IMR-90 (cell line): ENCODE results near the gene CCT7. TPM values are rescaled to one million over a fixed set of nuclear protein-coding genes. Genes with fewer than 3 reads are reported as not detected.

ENCODE experiments used
- ATAC-seq: fragments of 200-7000 bp; cut with Tn5 transposase; 2 replicates; pipeline ENCODE4 v1.9.1; 2020; ENCODE audit warnings: low read depth, mild to moderate bottlenecking, moderate library complexity
- BruUV-seq: library from RNA; stranded (reverse); fragments of 400-500 nt; replicated peaks from 2 replicates; lab custom pipeline; 2021; lab: Mats Ljungman, UMichigan
- CTCF ChIA-PET: fragments of 300-600 bp; formaldehyde crosslinking; extraction: SDS; loops from one replicate; lab custom pipeline; 2021; ENCODE audit warnings: antibody characterized with exemption; lab: Yijun Ruan, JAX
- POLR2A ChIA-PET: fragments of 300-600 bp; sonication (Branson Sonifier 250); formaldehyde crosslinking; loops from one replicate; lab custom pipeline; 2022; ENCODE audit warnings: antibody characterized with exemption; ENCODE audit not compliant: unreplicated experiment; lab: Charles Lee
- DNase-seq: peaks from one replicate; pipeline ENCODE4 v3.0.0; 2013
- H2AFZ ChIP-seq: replicated peaks from 2 replicates; pipeline ENCODE3; 2013; ENCODE audit warnings: low read length, mild to moderate bottlenecking; ENCODE audit not compliant: poor library complexity
- H2AK5ac ChIP-seq: 2 replicates; pipeline ENCODE4 v1.6.1; 2013; ENCODE audit warnings: low read depth, low read length, inconsistent platforms
- H2AK9ac ChIP-seq: replicated peaks from 2 replicates; pipeline ENCODE3; 2013; ENCODE audit warnings: mild to moderate bottlenecking, low read depth, low read length, moderate library complexity; ENCODE audit not compliant: poor library complexity
- H2BK120ac ChIP-seq: 2 replicates; pipeline ENCODE4 v1.6.1; 2013; ENCODE audit warnings: low read depth, low read length, inconsistent platforms
- H2BK15ac ChIP-seq: 3 replicates; pipeline ENCODE4 v1.6.1; 2013; ENCODE audit warnings: low read depth, low read length, inconsistent platforms
- H2BK20ac ChIP-seq: 2 replicates; pipeline ENCODE4 v1.6.1; 2013; ENCODE audit warnings: low read depth, mild to moderate bottlenecking, inconsistent platforms, low read length, moderate library complexity
- H2BK5ac ChIP-seq: 2 replicates; pipeline ENCODE4 v1.6.1; 2013; ENCODE audit warnings: mild to moderate bottlenecking, low read depth, low read length, inconsistent platforms; ENCODE audit not compliant: poor library complexity, severe bottlenecking
- H3K14ac ChIP-seq: replicated peaks from 2 replicates; pipeline ENCODE4 v1.6.1; 2013; ENCODE audit warnings: low read depth, low read length, inconsistent platforms
- H3K18ac ChIP-seq: 2 replicates; pipeline ENCODE4 v1.6.1; 2013; ENCODE audit warnings: low read depth, low read length, control low read depth
- H3K23ac ChIP-seq: 2 replicates; pipeline ENCODE4 v1.6.1; 2013; ENCODE audit warnings: low read depth, low read length, inconsistent platforms
- H3K27ac ChIP-seq: 2 replicates; pipeline ENCODE4 v1.5.1; 2013; ENCODE audit warnings: mild to moderate bottlenecking, control low read depth, low read length; ENCODE audit not compliant: insufficient read depth
- H3K27me3 ChIP-seq: 2 replicates; pipeline ENCODE4 v1.6.1; 2013; ENCODE audit warnings: low read length; ENCODE audit not compliant: control insufficient read depth, insufficient read depth
- H3K36me3 ChIP-seq: 2 replicates; pipeline ENCODE4 v1.6.1; 2013; ENCODE audit warnings: low read length, mixed read lengths; ENCODE audit not compliant: control insufficient read depth, insufficient read depth
- H3K4ac ChIP-seq: 2 replicates; pipeline ENCODE4 v1.6.1; 2013; ENCODE audit warnings: low read depth, low read length, inconsistent platforms
- H3K4me1 ChIP-seq: 2 replicates; pipeline ENCODE4 v1.6.1; 2013; ENCODE audit warnings: low read length, mixed read lengths; ENCODE audit not compliant: control insufficient read depth, insufficient read depth
- H3K4me2 ChIP-seq: 2 replicates; pipeline ENCODE4 v1.6.1; 2013; ENCODE audit warnings: low read depth, mild to moderate bottlenecking, control low read depth, low read length, moderate library complexity
- H3K4me3 ChIP-seq: 2 replicates; pipeline ENCODE4 v1.5.1; 2013; ENCODE audit warnings: low read depth, mild to moderate bottlenecking, control low read depth, low read length, moderate library complexity; ENCODE audit not compliant: insufficient read depth
- H3K56ac ChIP-seq: 2 replicates; pipeline ENCODE4 v1.6.1; 2013; ENCODE audit warnings: low read length, inconsistent platforms; ENCODE audit not compliant: insufficient read depth; ENCODE audit errors: extremely low read depth
- H3K79me1 ChIP-seq, 2 experiments: 2 replicates each; pipeline ENCODE4 v1.6.1; 2013; ENCODE audit warnings: low read length in 2 of 2, inconsistent platforms in 1 of 2, low read depth in 1 of 2
- H3K9ac ChIP-seq: 2 replicates; pipeline ENCODE4 v1.6.1; 2013; ENCODE audit warnings: low read depth, low read length, control low read depth
- H3K9me1 ChIP-seq: 2 replicates; pipeline ENCODE4 v1.6.1; 2013; ENCODE audit warnings: low read length, inconsistent platforms; ENCODE audit not compliant: insufficient read depth
- H3K9me3 ChIP-seq: 2 replicates; pipeline ENCODE4 v1.6.1; 2013; ENCODE audit warnings: low read length; ENCODE audit not compliant: control insufficient read depth, insufficient read depth
- H4K20me1 ChIP-seq: 2 replicates; pipeline ENCODE4 v1.6.1; 2013; ENCODE audit warnings: low read length, inconsistent platforms; ENCODE audit not compliant: insufficient read depth
- H4K5ac ChIP-seq: 2 replicates; pipeline ENCODE4 v1.6.1; 2013; ENCODE audit warnings: mild to moderate bottlenecking, low read depth, low read length, control low read depth
- H4K8ac ChIP-seq, 2 experiments: 2 replicates each; pipeline ENCODE4 v1.6.1; 2013; ENCODE audit warnings: low read depth in 2 of 2, low read length in 2 of 2, control low read depth in 1 of 2, inconsistent platforms in 1 of 2
- H4K91ac ChIP-seq: 2 replicates; pipeline ENCODE4 v1.6.1; 2013; ENCODE audit warnings: low read depth, low read length, inconsistent platforms; ENCODE audit not compliant: insufficient read depth
- BHLHE40 ChIP-seq: fragments of 150-350 bp; IDR thresholded peaks from 2 replicates; pipeline ENCODE4 v1.6.1; 2016; ENCODE audit warnings: mild to moderate bottlenecking, low read depth, low read length
- CEBPB ChIP-seq: IDR thresholded peaks from 2 replicates; pipeline ENCODE4 v1.6.1; 2012; ENCODE audit warnings: low read depth, low read length, improper control_type of control experiment
- CHD1 ChIP-seq: IDR thresholded peaks from 2 replicates; pipeline ENCODE4 v1.6.1; 2012; ENCODE audit warnings: low read depth, low read length, improper control_type of control experiment
- CTCF ChIP-seq: conservative IDR thresholded peaks from 2 replicates; pipeline ENCODE4 v1.5.1; 2012; ENCODE audit warnings: mild to moderate bottlenecking, low read depth, low read length, improper control_type of control experiment
- FOS ChIP-seq: fragments of 150-350 bp; IDR thresholded peaks from 2 replicates; pipeline ENCODE4 v1.6.1; 2016; ENCODE audit warnings: low read depth, low read length
- MAZ ChIP-seq: IDR thresholded peaks from 2 replicates; pipeline ENCODE4 v1.6.1; 2012; ENCODE audit warnings: low read depth, mild to moderate bottlenecking, low read length, improper control_type of control experiment, moderate library complexity, borderline replicate concordance
- MXI1 ChIP-seq: IDR thresholded peaks from 2 replicates; pipeline ENCODE4 v1.6.1; 2012; ENCODE audit warnings: low read depth, mild to moderate bottlenecking, low read length, moderate library complexity, borderline replicate concordance
- POLR2A ChIP-seq: IDR thresholded peaks from 2 replicates; pipeline ENCODE4 v1.6.1; 2012; ENCODE audit warnings: mild to moderate bottlenecking, low read depth, low read length
- RAD21 ChIP-seq: IDR thresholded peaks from 2 replicates; pipeline ENCODE4 v1.6.1; 2012; ENCODE audit warnings: low read length, improper control_type of control experiment
- RCOR1 ChIP-seq: IDR thresholded peaks from 2 replicates; pipeline ENCODE4 v1.6.1; 2012; ENCODE audit warnings: mild to moderate bottlenecking, low read length, improper control_type of control experiment; ENCODE audit not compliant: insufficient replicate concordance
- RFX5 ChIP-seq: IDR thresholded peaks from 2 replicates; pipeline ENCODE4 v1.8.0; 2012; ENCODE audit warnings: low read depth, mild to moderate bottlenecking, low read length, moderate library complexity
- SMC3 ChIP-seq: fragments of 150-350 bp; IDR thresholded peaks from 2 replicates; pipeline ENCODE4 v1.6.1; 2016; ENCODE audit warnings: low read depth, mild to moderate bottlenecking, antibody characterized with exemption, low read length, moderate library complexity
- WGBS, 2 experiments: methylation state at CpG; one replicate each; pipeline versions ENCODE4 v1.1.5 to v1.1.7; 2013; ENCODE audit warnings: missing lambda C conversion rate in 2 of 2; ENCODE audit not compliant: insufficient read length in 1 of 2; ENCODE audit errors: extremely low coverage in 2 of 2; 5-methylcytosine and 5-hydroxymethylcytosine counted together
- dilution Hi-C: fragments of 300-500 bp; cut with HindIII; formaldehyde crosslinking; loops from one replicate; pipeline ENCODE4 v1.14.3; 2018; ENCODE audit warnings: low sequenced_read_pairs; ENCODE audit not compliant: unreplicated experiment
- in situ Hi-C: fragments of 300-500 bp; cut with MboI; formaldehyde crosslinking; loops from 3 replicates; pipeline ENCODE4 v1.14.3; 2019; ENCODE audit warnings: low sequenced_read_pairs, inconsistent platforms, mixed read lengths
- intact Hi-C: fragments of 100-400 bp; cut with micrococcal nuclease; formaldehyde crosslinking; loops from 2 replicates; pipeline ENCODE4 v1.10.0; 2022
- polyA plus RNA-seq, 3 experiments: library from polyadenylated mRNA; depleted of rRNA; stranded (reverse); fragments of >200 nt; gene quantifications; 2 replicates each; pipeline ENCODE4 v1.2.3, GENCODE V29; 2012; ENCODE audit warnings: low replicate concordance in 1 of 3
- total RNA-seq: library from RNA; depleted of rRNA; stranded (reverse); fragments of >200 nt; gene quantifications from 2 replicates; pipeline ENCODE4 v1.2.3, GENCODE V29; 2012
- TF ChIP-seq, protein P1 (sequence below): fragments of 150-350 bp; IDR thresholded peaks from 2 replicates; pipeline ENCODE4 v1.6.1; 2017; ENCODE audit warnings: mild to moderate bottlenecking, antibody characterized with exemption, low read length, low read depth
- TF ChIP-seq, protein P2 (sequence below): fragments of 150-350 bp; IDR thresholded peaks from 2 replicates; pipeline ENCODE4 v1.6.1; 2016; ENCODE audit warnings: low read depth, mild to moderate bottlenecking, low read length, moderate library complexity, borderline replicate concordance

Gene CCT7
- total and polyA plus RNA-seq, 2 of the 4 experiments (the other 2 are of a cell fraction), result 321 to 575 TPM

DNA sequence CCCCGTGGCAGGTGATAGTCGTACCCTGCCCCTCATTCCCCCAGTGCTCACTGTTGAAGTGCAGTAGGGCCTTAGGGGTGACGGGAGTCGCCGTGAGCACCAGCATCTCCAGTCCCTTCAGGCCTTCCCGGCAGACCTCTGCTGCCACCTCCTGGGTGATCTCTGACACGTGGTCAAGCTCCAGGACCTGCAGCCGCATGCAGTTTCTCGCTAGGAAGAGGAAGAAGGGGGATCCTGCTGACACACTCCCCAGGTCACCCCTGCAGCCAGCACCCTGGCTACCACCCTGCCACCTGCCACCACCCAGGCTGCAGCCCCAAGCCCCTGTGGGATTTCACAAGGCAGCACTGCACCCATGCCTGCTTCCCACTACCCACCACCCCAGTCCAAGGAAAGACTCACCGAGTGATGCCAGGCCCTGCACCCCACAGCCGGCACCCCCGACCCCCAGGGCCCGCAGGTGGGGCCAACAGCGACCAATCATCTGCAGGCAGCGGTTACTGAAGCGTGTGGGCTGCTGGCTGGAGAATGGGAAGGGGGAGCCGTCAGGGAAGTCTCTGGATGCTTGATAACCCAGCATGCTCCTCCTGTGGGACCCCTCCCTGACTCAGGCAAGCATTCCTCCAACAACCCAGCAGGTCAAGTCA is 26.4 kb downstream of the CCT7 start:
- Histone ChIP-seq H3K4me1 (no peaks in the 10 kb centered on the region), H3K27me3 (no peaks in the 10 kb centered on the region), H3K4me3 (no peak overlapping the region), H4K8ac (no peak overlapping the region), H4K20me1 (peaks cover 8% of the 10 kb centered on the region), H2BK120ac (no peak overlapping the region), H3K14ac (no peak overlapping the region), H3K23ac (no peak overlapping the region), H3K27ac (no peak overlapping the region), H2BK20ac (no peak overlapping the region), H3K4ac (no peak overlapping the region), H2AFZ (peak overlapping the region; percentile 62), H4K5ac (no peak overlapping the region), H3K9ac (no peak overlapping the region), H3K56ac (no peak overlapping the region), H2AK5ac (no peak overlapping the region), H2BK15ac (no peak overlapping the region), H2BK5ac (no peak overlapping the region), H3K36me3 (peaks cover 8% of the 10 kb centered on the region), H3K9me1 (0 out of 2 replicates have a peak, but pooled peaks cover 3% of the 10 kb centered on the region), H3K4me2 (no peak overlapping the region), H4K91ac (no peak overlapping the region), H3K9me3 (no peaks in the 10 kb centered on the region), H2AK9ac (no peak overlapping the region), H3K79me1 (no peaks in the 10 kb centered on the region), H3K18ac (no peak overlapping the region)
- ChIA-PET CTCF (interaction anchor here (0.7 kb wide), 1 partner anchor 11 kb away, joined by 4 read pairs; no protein-coding TSS in a partner anchor), POLR2A (no interaction called here)
- WGBS, 2 experiments, result 21% methylated on average over 4 of the region's 17 CpGs; no CpG with 5 or more reads in 1 of the 2 experiments
- in situ Hi-C loops (no loop called here), dilution Hi-C loops (no loop called here), intact Hi-C loops (loop anchor here (5.0 kb wide), 1 partner anchor 98 kb away; no protein-coding TSS in a partner anchor)
- DNase-seq (peak; percentile 43), ATAC-seq (peak; percentile 84)
- TF ChIP-seq SMC3 (no peak), CHD1 (no peak), RFX5 (no peak), BHLHE40 (no peak), CTCF (peak; percentile 45), MAZ (no peak), RAD21 (peak; percentile 46), CEBPB (no peak), POLR2A (no peak), MXI1 (no peak), RCOR1 (no peak), FOS (no peak)
- TF ChIP-seq, protein P1, sequence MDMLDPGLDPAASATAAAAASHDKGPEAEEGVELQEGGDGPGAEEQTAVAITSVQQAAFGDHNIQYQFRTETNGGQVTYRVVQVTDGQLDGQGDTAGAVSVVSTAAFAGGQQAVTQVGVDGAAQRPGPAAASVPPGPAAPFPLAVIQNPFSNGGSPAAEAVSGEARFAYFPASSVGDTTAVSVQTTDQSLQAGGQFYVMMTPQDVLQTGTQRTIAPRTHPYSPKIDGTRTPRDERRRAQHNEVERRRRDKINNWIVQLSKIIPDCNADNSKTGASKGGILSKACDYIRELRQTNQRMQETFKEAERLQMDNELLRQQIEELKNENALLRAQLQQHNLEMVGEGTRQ, result peak; percentile 37; the same call in 1 of the 2 replicates
- TF ChIP-seq, protein P2, sequence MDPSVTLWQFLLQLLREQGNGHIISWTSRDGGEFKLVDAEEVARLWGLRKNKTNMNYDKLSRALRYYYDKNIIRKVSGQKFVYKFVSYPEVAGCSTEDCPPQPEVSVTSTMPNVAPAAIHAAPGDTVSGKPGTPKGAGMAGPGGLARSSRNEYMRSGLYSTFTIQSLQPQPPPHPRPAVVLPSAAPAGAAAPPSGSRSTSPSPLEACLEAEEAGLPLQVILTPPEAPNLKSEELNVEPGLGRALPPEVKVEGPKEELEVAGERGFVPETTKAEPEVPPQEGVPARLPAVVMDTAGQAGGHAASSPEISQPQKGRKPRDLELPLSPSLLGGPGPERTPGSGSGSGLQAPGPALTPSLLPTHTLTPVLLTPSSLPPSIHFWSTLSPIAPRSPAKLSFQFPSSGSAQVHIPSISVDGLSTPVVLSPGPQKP, result no peak
- BruUV-seq, result no TSS peak
